Thymus (tissue), 11 donors: ENCODE data around the gene RAB31. TPM values are rescaled to one million over a fixed set of nuclear protein-coding genes. Genes with fewer than 3 reads are reported as not detected.
A peak's percentile ranks its signal among the peaks of the same experiment; 100 is the strongest.

Experiments used
- DNase-seq, 9 donors: peaks; one replicate each; pipeline ENCODE4 v3.0.0-alpha.2; 2013; ENCODE audit warnings: low spot score in 9 of 9, low read depth in 6 of 9, missing footprints in 1 of 9
- H3K27ac ChIP-seq, 2 donors: one replicate each; pipeline ENCODE4 v1.5.1; 2013; ENCODE audit warnings: control low read depth in 1 of 2, low read depth in 1 of 2, low read length in 1 of 2, mild to moderate bottlenecking in 1 of 2, moderate library complexity in 1 of 2
- H3K27me3 ChIP-seq, 2 donors: one replicate each; pipeline ENCODE4 v1.5.1; 2013; ENCODE audit warnings: low read length in 1 of 2; ENCODE audit not compliant: control insufficient read depth in 2 of 2, insufficient read depth in 1 of 2
- H3K36me3 ChIP-seq, 2 donors: one replicate each; pipeline ENCODE4 v1.5.1; 2013; ENCODE audit warnings: low read length in 1 of 2, mild to moderate bottlenecking in 1 of 2, moderate library complexity in 1 of 2; ENCODE audit not compliant: control insufficient read depth in 2 of 2, insufficient read depth in 2 of 2
- H3K4me1 ChIP-seq, 2 donors: one replicate each; pipeline ENCODE4 v1.5.1; 2013; ENCODE audit warnings: low read length in 2 of 2; ENCODE audit not compliant: control insufficient read depth in 2 of 2, insufficient read depth in 2 of 2
- H3K4me3 ChIP-seq, 2 donors: one replicate each; pipeline ENCODE4 v1.5.1; 2013; ENCODE audit warnings: low read length in 2 of 2, control low read depth in 1 of 2, mild to moderate bottlenecking in 1 of 2
- H3K9me3 ChIP-seq, 2 donors: one replicate each; pipeline ENCODE4 v1.5.1; 2013; ENCODE audit warnings: low read length in 1 of 2, mild to moderate bottlenecking in 1 of 2; ENCODE audit not compliant: control insufficient read depth in 2 of 2, insufficient read depth in 1 of 2
- WGBS: extraction: QIAGEN DNeasy Blood & Tissue Kit; methylation state at CpG from one replicate; pipeline ENCODE4 v1.1.7; 2013; 5-methylcytosine and 5-hydroxymethylcytosine counted together
- polyA plus RNA-seq: library from polyadenylated mRNA; stranded (reverse); fragments of 200-250 nt; gene quantifications from one replicate; pipeline ENCODE4 v1.2.3, GENCODE V29; 2013
- total RNA-seq: library from RNA; stranded (reverse); fragments of 120-200 nt; gene quantifications from one replicate; pipeline ENCODE4 v1.2.4, GENCODE V29; 2013
- donor health status: healthy.

Gene RAB31
- total and polyA plus RNA-seq, 2 donors: 10.1 to 17.8 TPM

- H3K27me3 ChIP-seq: no peaks in the 10 kb centered on the region
- H3K36me3 ChIP-seq: no peaks in the 10 kb centered on the region
- 96% methylated on average over 2 of the region's 2 CpGs for WGBS
- no peaks in the 10 kb centered on the region for H3K4me1 ChIP-seq
- no peak overlapping the region for H3K4me3 ChIP-seq
- no peaks in the 10 kb centered on the region for H3K9me3 ChIP-seq
- no peak for DNase-seq
- H3K27ac ChIP-seq: no peak overlapping the region
These were observed 18.8 kb downstream of the RAB31 start for GRCh38 chr18:9726936-9727335.

GRCh38 chr18:9730786-9731185 is 22.7 kb downstream of the RAB31 start:
- 97% methylated on average over 4 of the region's 4 CpGs for WGBS
- no peak for DNase-seq
- no peak overlapping the region for H3K4me3 ChIP-seq
- peaks cover 4 to 25% of the 10 kb centered on the region in 2 donors for H3K4me1 ChIP-seq
- H3K9me3 ChIP-seq: no peaks in the 10 kb centered on the region
- H3K27me3 ChIP-seq: no peaks in the 10 kb centered on the region
- H3K27ac ChIP-seq: no peak overlapping the region
- H3K36me3 ChIP-seq: no peaks in the 10 kb centered on the region

- Histone ChIP-seq H3K4me1 (peaks cover 4 to 27% of the 10 kb centered on the region in 2 donors), H3K27ac (no peak overlapping the region), H3K36me3 (no peaks in the 10 kb centered on the region), H3K27me3 (no peaks in the 10 kb centered on the region), H3K4me3 (no peak overlapping the region), H3K9me3 (no peaks in the 10 kb centered on the region)
- WGBS: 95% methylated on average over 5 of the region's 5 CpGs
- no peak for DNase-seq
These were observed 23.3 kb downstream of the RAB31 start for GRCh38 chr18:9731380-9731779.

- 87% methylated on average over 9 of the region's 9 CpGs for WGBS
These were observed 23.9 kb downstream of the RAB31 start for GRCh38 chr18:9732031-9732430.

GRCh38 chr18:9734189-9734588 is 26.1 kb downstream of the RAB31 start:
- H3K36me3 ChIP-seq: no peaks in the 10 kb centered on the region
- peak overlapping the region in 1 of 2 donors; percentile 10 for H3K27ac ChIP-seq
- WGBS: 58% methylated on average over 9 of the region's 9 CpGs
- H3K9me3 ChIP-seq: no peaks in the 10 kb centered on the region
- no peaks in the 10 kb centered on the region for H3K27me3 ChIP-seq
- peak in 2 of 9 donors; percentile 12 to 37 for DNase-seq
- H3K4me1 ChIP-seq: peaks cover 4 to 27% of the 10 kb centered on the region in 2 donors
- no peak overlapping the region for H3K4me3 ChIP-seq

More at GRCh38 chr18:9732031-9732430, 23.9 kb downstream of the RAB31 start:
- Histone ChIP-seq H3K4me1 (peaks cover 4 to 27% of the 10 kb centered on the region in 2 donors), H3K27ac (no peak overlapping the region), H3K4me3 (no peak overlapping the region), H3K36me3 (no peaks in the 10 kb centered on the region), H3K27me3 (no peaks in the 10 kb centered on the region), H3K9me3 (no peaks in the 10 kb centered on the region)
- DNase-seq: no peak

GRCh38 chr18:9735238-9735637 is 27.1 kb downstream of the RAB31 start:
- 17% methylated on average over 9 of the region's 9 CpGs for WGBS
- Histone ChIP-seq H3K4me3 (no peak overlapping the region), H3K27me3 (no peaks in the 10 kb centered on the region), H3K9me3 (no peaks in the 10 kb centered on the region), H3K4me1 (peaks cover 4 to 27% of the 10 kb centered on the region in 2 donors), H3K27ac (peak overlapping the region in 1 of 2 donors; percentile 28), H3K36me3 (no peaks in the 10 kb centered on the region)
- peak; percentile 18 to 73 (median 38) for DNase-seq

GRCh38 chr18:9735879-9736278 is 27.8 kb downstream of the RAB31 start:
- H3K4me1 ChIP-seq: peaks cover 4 to 27% of the 10 kb centered on the region in 2 donors
- DNase-seq: no peak

GRCh38 chr18:9736286-9736835 is 28.3 kb downstream of the RAB31 start:
- Histone ChIP-seq H3K4me1 (peaks cover 4 to 27% of the 10 kb centered on the region in 2 donors), H3K9me3 (no peaks in the 10 kb centered on the region), H3K27ac (no peak overlapping the region), H3K4me3 (no peak overlapping the region), H3K27me3 (no peaks in the 10 kb centered on the region), H3K36me3 (no peaks in the 10 kb centered on the region)
- WGBS: 50% methylated on average over 4 of the region's 4 CpGs
- DNase-seq: no peak

More at GRCh38 chr18:9735879-9736278, 27.8 kb downstream of the RAB31 start:
- Histone ChIP-seq H3K9me3 (no peaks in the 10 kb centered on the region), H3K4me3 (no peak overlapping the region), H3K27ac (no peak overlapping the region), H3K36me3 (no peaks in the 10 kb centered on the region), H3K27me3 (no peaks in the 10 kb centered on the region)
- WGBS: 73% methylated on average over 4 of the region's 4 CpGs

- no peak overlapping the region for H3K4me3 ChIP-seq
- WGBS: 96% methylated on average over 4 of the region's 4 CpGs
- H3K27ac ChIP-seq: no peak overlapping the region
- H3K36me3 ChIP-seq: no peaks in the 10 kb centered on the region
- no peak for DNase-seq
- H3K4me1 ChIP-seq: peaks cover 4 to 28% of the 10 kb centered on the region in 2 donors
- H3K9me3 ChIP-seq: no peaks in the 10 kb centered on the region
- H3K27me3 ChIP-seq: no peaks in the 10 kb centered on the region
These were observed 28.9 kb downstream of the RAB31 start for GRCh38 chr18:9737006-9737405.
